Ishikawa (cell line): ENCODE measurements around the gene UBE2Q1.

Source experiments
- CEBPB ChIP-seq: IDR thresholded peaks from 2 replicates; pipeline ENCODE4 v1.6.1; 2012
- CREB1 ChIP-seq: IDR thresholded peaks from 2 replicates; pipeline ENCODE4 v1.6.1; 2012; ENCODE audit warnings: low read depth
- EP300 ChIP-seq: IDR thresholded peaks from 2 replicates; pipeline ENCODE4 v1.6.1; 2012; ENCODE audit warnings: borderline replicate concordance
- FOXM1 ChIP-seq: IDR thresholded peaks from 2 replicates; pipeline ENCODE4 v1.6.1; 2012; ENCODE audit warnings: low read depth, borderline replicate concordance
- RAD21 ChIP-seq: IDR thresholded peaks from 2 replicates; pipeline ENCODE4 v1.6.1; 2012; ENCODE audit warnings: low read depth
- TCF12 ChIP-seq: IDR thresholded peaks from 2 replicates; pipeline ENCODE4 v1.6.1; 2012; ENCODE audit warnings: low read depth
- TEAD4 ChIP-seq: IDR thresholded peaks from 2 replicates; pipeline ENCODE4 v1.6.1; 2012
- ZBTB7A ChIP-seq: IDR thresholded peaks from 2 replicates; pipeline ENCODE4 v1.6.1; 2012; ENCODE audit warnings: low read depth

- TF ChIP-seq TEAD4 (no peak), TCF12 (no peak), CREB1 (no peak), CEBPB (no peak), FOXM1 (no peak), EP300 (no peak), ZBTB7A (no peak), RAD21 (no peak)
These were observed 21.9 kb downstream of the UBE2Q1 start for GRCh38 chr1:154536570-154536969.
